Liver (tissue), 9 donors: ENCODE measurements around the gene HBD. TPM values are rescaled to one million over a fixed set of nuclear protein-coding genes. Genes with fewer than 3 reads are reported as not detected.

Source experiments
- DNase-seq: peaks from one replicate; pipeline ENCODE4 v3.0.0-alpha.2; 2017; ENCODE audit warnings: low spot score
- H3K27ac ChIP-seq, 2 donors: one replicate each; pipeline ENCODE4 v1.7.0; 2013; ENCODE audit warnings: inconsistent platforms in 2 of 2, low read length in 2 of 2, control low read depth in 1 of 2, low read depth in 1 of 2, mild to moderate bottlenecking in 1 of 2
- H3K27me3 ChIP-seq, 4 donors: one replicate each; pipeline versions ENCODE4 v1.6.1 to v1.7.0; 2013; ENCODE audit warnings: low read length in 3 of 4, inconsistent platforms in 1 of 4, mild to moderate bottlenecking in 1 of 4, moderate library complexity in 1 of 4; ENCODE audit not compliant: control insufficient read depth in 4 of 4, insufficient read depth in 4 of 4
- H3K36me3 ChIP-seq, 4 donors: one replicate each; pipeline versions ENCODE4 v1.6.1 to v1.7.0; 2013; ENCODE audit warnings: low read length in 3 of 4, mild to moderate bottlenecking in 3 of 4, low read depth in 1 of 4, moderate library complexity in 1 of 4; ENCODE audit not compliant: control insufficient read depth in 4 of 4, insufficient read depth in 3 of 4
- H3K4me1 ChIP-seq, 4 donors: one replicate each; pipeline versions ENCODE4 v1.6.1 to v1.7.0; 2013; ENCODE audit warnings: low read length in 3 of 4, mild to moderate bottlenecking in 3 of 4, moderate library complexity in 1 of 4; ENCODE audit not compliant: control insufficient read depth in 4 of 4, insufficient read depth in 4 of 4
- H3K4me3 ChIP-seq, 3 donors: one replicate each; pipeline versions ENCODE4 v1.6.1 to v1.7.0; 2013; ENCODE audit warnings: low read length in 3 of 3, control low read depth in 1 of 3, low read depth in 1 of 3, mild to moderate bottlenecking in 1 of 3
- H3K9ac ChIP-seq, 2 donors: one replicate each; pipeline ENCODE4 v1.7.0; 2013; ENCODE audit warnings: low read length in 2 of 2, mild to moderate bottlenecking in 2 of 2, moderate library complexity in 2 of 2, control low read depth in 1 of 2, low read depth in 1 of 2
- H3K9me3 ChIP-seq, 4 donors: one replicate each; pipeline versions ENCODE4 v1.6.1 to v1.7.0; 2013; ENCODE audit warnings: low read length in 3 of 4; ENCODE audit not compliant: control insufficient read depth in 4 of 4
- CTCF ChIP-seq: fragments of 150-350 bp; IDR thresholded peaks from 2 replicates; pipeline ENCODE4 v1.5.1; 2017; ENCODE audit warnings: improper control_type of control experiment, low read depth, low read length; ENCODE audit not compliant: missing input control
- EGR1 ChIP-seq, 2 donors: IDR thresholded peaks; 2 replicates each; pipeline ENCODE4 v1.6.1; 2016 to 2018; ENCODE audit warnings: antibody characterized with exemption in 2 of 2, low read depth in 2 of 2
- FOXA1 ChIP-seq: IDR thresholded peaks from 2 replicates; pipeline ENCODE4 v1.6.1; 2016; ENCODE audit warnings: antibody characterized with exemption
- FOXA2 ChIP-seq: IDR thresholded peaks from 2 replicates; pipeline ENCODE4 v1.6.1; 2016; ENCODE audit warnings: antibody characterized with exemption
- GABPA ChIP-seq, 2 donors: IDR thresholded peaks in 1 of 2; conservative IDR thresholded peaks in 1 of 2; 2 replicates each; pipeline ENCODE4 v1.6.1; 2016; ENCODE audit warnings: antibody characterized with exemption in 2 of 2, mild to moderate bottlenecking in 1 of 2, moderate library complexity in 1 of 2
- HNF4A ChIP-seq, 2 donors: conservative IDR thresholded peaks; 2 replicates each; pipeline ENCODE4 v1.6.1; 2016; ENCODE audit warnings: antibody characterized with exemption in 2 of 2, mild to moderate bottlenecking in 2 of 2
- HNF4G ChIP-seq: IDR thresholded peaks from 2 replicates; pipeline ENCODE4 v1.6.1; 2016; ENCODE audit warnings: antibody characterized with exemption
- JUND ChIP-seq, 2 donors: IDR thresholded peaks; 2 replicates each; pipeline ENCODE4 v1.6.1; 2016; ENCODE audit warnings: antibody characterized with exemption in 2 of 2
- MAX ChIP-seq: IDR thresholded peaks from 2 replicates; pipeline ENCODE4 v1.6.1; 2016; ENCODE audit warnings: antibody characterized with exemption
- NR2F2 ChIP-seq: IDR thresholded peaks from 2 replicates; pipeline ENCODE4 v1.6.1; 2016; ENCODE audit warnings: antibody characterized with exemption
- RAD21 ChIP-seq, 2 donors: IDR thresholded peaks; 2 replicates each; pipeline ENCODE4 v1.6.1; 2016; ENCODE audit warnings: antibody characterized with exemption in 2 of 2, mild to moderate bottlenecking in 2 of 2
- REST ChIP-seq: IDR thresholded peaks from 2 replicates; pipeline ENCODE4 v1.6.1; 2016; ENCODE audit warnings: antibody characterized with exemption, mild to moderate bottlenecking
- RXRA ChIP-seq, 2 donors: IDR thresholded peaks; 2 replicates each; pipeline ENCODE4 v1.6.1; 2017 to 2018; ENCODE audit warnings: antibody characterized with exemption in 2 of 2, mild to moderate bottlenecking in 1 of 2
- TAF1 ChIP-seq: conservative IDR thresholded peaks from 2 replicates; pipeline ENCODE4 v1.6.1; 2016; ENCODE audit warnings: antibody characterized with exemption, mild to moderate bottlenecking
- YY1 ChIP-seq: IDR thresholded peaks from 2 replicates; pipeline ENCODE4 v1.6.1; 2016; ENCODE audit warnings: antibody characterized with exemption, mild to moderate bottlenecking
- ZBTB33 ChIP-seq: IDR thresholded peaks from 2 replicates; pipeline ENCODE4 v1.6.1; 2016; ENCODE audit warnings: antibody characterized with exemption
- WGBS: extraction: QIAGEN DNeasy Blood & Tissue Kit; methylation state at CpG from one replicate; pipeline ENCODE4 v1.1.7; 2013; 5-methylcytosine and 5-hydroxymethylcytosine counted together
- polyA plus RNA-seq, 2 donors: library from polyadenylated mRNA; stranded (reverse) in 1 of 2; unstranded in 1 of 2; fragments of 200-250 nt in 1 of 2; fragments of >200 nt in 1 of 2; fragmentation: Nextera tagmentation in 1 of 2; extraction: Ambion mirVana in 1 of 2; gene quantifications; one replicate each; pipeline versions ENCODE4 v1.2.1 to v1.2.3, GENCODE V29; 2013 to 2015
- total RNA-seq, 2 donors: library from RNA; depleted of rRNA; stranded (reverse); fragments of >200 nt; gene quantifications; one replicate each; pipeline ENCODE4 v1.2.3, GENCODE V29; 2014
- donor health status: healthy.
- donor health status: healthy.
- donor health status: healthy.
- donor health status: healthy.
- donor health status: healthy.

The HBD gene
- total and polyA plus RNA-seq, 4 donors: 0.72 to 6.0 TPM; not detected in 2

GRCh38 chr11:5229796-5230195 is 4.5 kb downstream of the HBD start:
- no peaks in the 10 kb centered on the region for H3K4me1 ChIP-seq
- WGBS: 78% methylated on average over 2 of the region's 2 CpGs
- TF ChIP-seq FOXA1: no peak
- TF ChIP-seq RAD21 (IDR thresholded peaks at IDR 0.05): no peak
- TF ChIP-seq EGR1 (IDR thresholded peaks at IDR 0.05; ENCODE audit: low read depth in 2 of 2): no peak
- TF ChIP-seq RXRA (IDR thresholded peaks at IDR 0.05): no peak
- TF ChIP-seq MAX: no peak
- TF ChIP-seq CTCF: no peak
- TF ChIP-seq HNF4G: no peak

GRCh38 chr11:5229356-5229755 is 4.9 kb downstream of the HBD start:
- no peak overlapping the region for H3K27ac ChIP-seq
- WGBS: 88% methylated on average over 1 of the region's 1 CpG
- H3K9ac ChIP-seq: no peak overlapping the region
- H3K27me3 ChIP-seq: no peaks in the 10 kb centered on the region
- TF ChIP-seq HNF4A (conservative IDR thresholded peaks at IDR 0.05) (no peak), MAX (no peak), GABPA (IDR thresholded peaks at IDR 0.05 in 1 of 2, conservative IDR thresholded peaks at IDR 0.05 in 1 of 2) (no peak), ZBTB33 (no peak), RXRA (IDR thresholded peaks at IDR 0.05) (no peak), FOXA1 (no peak), CTCF (no peak), FOXA2 (no peak), YY1 (no peak), RAD21 (IDR thresholded peaks at IDR 0.05) (no peak), JUND (IDR thresholded peaks at IDR 0.05) (no peak), NR2F2 (no peak), HNF4G (no peak), TAF1 (no peak), REST (no peak), EGR1 (IDR thresholded peaks at IDR 0.05; ENCODE audit: low read depth in 2 of 2) (no peak)
- no peak overlapping the region for H3K4me3 ChIP-seq
- H3K4me1 ChIP-seq: no peaks in the 10 kb centered on the region
- H3K36me3 ChIP-seq: no peaks in the 10 kb centered on the region
- H3K9me3 ChIP-seq: no peaks in the 10 kb centered on the region
- no peak for DNase-seq

More at GRCh38 chr11:5229796-5230195, 4.5 kb downstream of the HBD start:
- DNase-seq: no peak
- H3K27me3 ChIP-seq: no peaks in the 10 kb centered on the region
- H3K27ac ChIP-seq: no peak overlapping the region
- H3K9me3 ChIP-seq: no peaks in the 10 kb centered on the region
- no peak overlapping the region for H3K9ac ChIP-seq
- H3K4me3 ChIP-seq: no peak overlapping the region
- no peaks in the 10 kb centered on the region for H3K36me3 ChIP-seq
